ENCODE data around the gene PRSS23.

Gene PRSS23

GRCh38 chr11:86772999-86773398 lies 27.3 kb upstream of the PRSS23 start:
- no peak for TF ChIP-seq CEBPB (IDR thresholded peaks at IDR 0.05)
- no peak for TF ChIP-seq TEAD4 (IDR thresholded peaks at IDR 0.05)
- no peak for TF ChIP-seq TCF12 (IDR thresholded peaks at IDR 0.05; ENCODE audit: low read depth)
- no peak for TF ChIP-seq ZBTB7A (IDR thresholded peaks at IDR 0.05; ENCODE audit: low read depth)
- TF ChIP-seq USF1 (IDR thresholded peaks at IDR 0.05), result no peak
- no peak for TF ChIP-seq YY1 (IDR thresholded peaks at IDR 0.05; ENCODE audit: low read depth)
- no peak for TF ChIP-seq EP300 (IDR thresholded peaks at IDR 0.05; ENCODE audit: borderline replicate concordance)
- no peak for TF ChIP-seq FOXM1 (IDR thresholded peaks at IDR 0.05; ENCODE audit: borderline replicate concordance, low read depth)
- no peak for TF ChIP-seq EGR1 (IDR thresholded peaks at IDR 0.05)
- TF ChIP-seq CREB1 (IDR thresholded peaks at IDR 0.05; ENCODE audit: low read depth), result no peak
- TF ChIP-seq REST (IDR thresholded peaks at IDR 0.05; ENCODE audit: low read depth), result no peak

- TF ChIP-seq EP300 (IDR thresholded peaks at IDR 0.05; ENCODE audit: borderline replicate concordance) (no peak), TEAD4 (IDR thresholded peaks at IDR 0.05) (no peak), USF1 (IDR thresholded peaks at IDR 0.05) (no peak), MAX (IDR thresholded peaks at IDR 0.05) (no peak), TAF1 (IDR thresholded peaks at IDR 0.05; ENCODE audit: low read depth) (no peak), NFIC (IDR thresholded peaks at IDR 0.05) (no peak), TCF12 (IDR thresholded peaks at IDR 0.05; ENCODE audit: low read depth) (no peak), CREB1 (IDR thresholded peaks at IDR 0.05; ENCODE audit: low read depth) (no peak), YY1 (IDR thresholded peaks at IDR 0.05; ENCODE audit: low read depth) (no peak), ZBTB7A (IDR thresholded peaks at IDR 0.05; ENCODE audit: low read depth) (no peak)
Observed at GRCh38 chr11:86773513-86774252, 26.7 kb upstream of the PRSS23 start.

- TF ChIP-seq CEBPB (IDR thresholded peaks at IDR 0.05), result no peak
- no peak for TF ChIP-seq TCF12 (IDR thresholded peaks at IDR 0.05; ENCODE audit: low read depth)
- no peak for TF ChIP-seq RAD21 (IDR thresholded peaks at IDR 0.05; ENCODE audit: low read depth)
- TF ChIP-seq TAF1 (IDR thresholded peaks at IDR 0.05; ENCODE audit: low read depth), result no peak
- no peak for TF ChIP-seq TEAD4 (IDR thresholded peaks at IDR 0.05)
- TF ChIP-seq EGR1 (IDR thresholded peaks at IDR 0.05), result no peak
- TF ChIP-seq NFIC (IDR thresholded peaks at IDR 0.05), result no peak
- no peak for TF ChIP-seq ZBTB7A (IDR thresholded peaks at IDR 0.05; ENCODE audit: low read depth)
- no peak for TF ChIP-seq FOXM1 (IDR thresholded peaks at IDR 0.05; ENCODE audit: borderline replicate concordance, low read depth)
- no peak for TF ChIP-seq USF1 (IDR thresholded peaks at IDR 0.05)
- no peak for TF ChIP-seq YY1 (IDR thresholded peaks at IDR 0.05; ENCODE audit: low read depth)
- no peak for TF ChIP-seq CREB1 (IDR thresholded peaks at IDR 0.05; ENCODE audit: low read depth)
- no peak for TF ChIP-seq MAX (IDR thresholded peaks at IDR 0.05)
- TF ChIP-seq REST (IDR thresholded peaks at IDR 0.05; ENCODE audit: low read depth), result no peak
- TF ChIP-seq EP300 (IDR thresholded peaks at IDR 0.05; ENCODE audit: borderline replicate concordance), result no peak
Observed at GRCh38 chr11:86774417-86774816, 25.9 kb upstream of the PRSS23 start.

GRCh38 chr11:86775361-86775760 lies 25.0 kb upstream of the PRSS23 start:
- TF ChIP-seq EGR1 (IDR thresholded peaks at IDR 0.05) (no peak), RAD21 (IDR thresholded peaks at IDR 0.05; ENCODE audit: low read depth) (no peak), YY1 (IDR thresholded peaks at IDR 0.05; ENCODE audit: low read depth) (no peak), TCF12 (IDR thresholded peaks at IDR 0.05; ENCODE audit: low read depth) (no peak), REST (IDR thresholded peaks at IDR 0.05; ENCODE audit: low read depth) (no peak), FOXM1 (IDR thresholded peaks at IDR 0.05; ENCODE audit: borderline replicate concordance, low read depth) (no peak), NFIC (IDR thresholded peaks at IDR 0.05) (no peak), TAF1 (IDR thresholded peaks at IDR 0.05; ENCODE audit: low read depth) (no peak), EP300 (IDR thresholded peaks at IDR 0.05; ENCODE audit: borderline replicate concordance) (no peak), TEAD4 (IDR thresholded peaks at IDR 0.05) (no peak), USF1 (IDR thresholded peaks at IDR 0.05) (no peak), CEBPB (IDR thresholded peaks at IDR 0.05) (no peak), MAX (IDR thresholded peaks at IDR 0.05) (no peak), ZBTB7A (IDR thresholded peaks at IDR 0.05; ENCODE audit: low read depth) (no peak), CREB1 (IDR thresholded peaks at IDR 0.05; ENCODE audit: low read depth) (no peak)

All from Ishikawa (cell line).